CD4-positive, alpha-beta T cell treated with Interleukin-17A for 1 hour (primary cell): ENCODE results near the gene AUP1.
"Not testable (repeated sequence)": the region's sequence is repeated elsewhere in the genome, so short reads cannot be mapped to it uniquely, and the experiment has no call there.

Experiments
- DNase-seq: peaks from one replicate; pipeline ENCODE4 v3.0.0-alpha.2; 2020

AUP1 gene

DNA sequence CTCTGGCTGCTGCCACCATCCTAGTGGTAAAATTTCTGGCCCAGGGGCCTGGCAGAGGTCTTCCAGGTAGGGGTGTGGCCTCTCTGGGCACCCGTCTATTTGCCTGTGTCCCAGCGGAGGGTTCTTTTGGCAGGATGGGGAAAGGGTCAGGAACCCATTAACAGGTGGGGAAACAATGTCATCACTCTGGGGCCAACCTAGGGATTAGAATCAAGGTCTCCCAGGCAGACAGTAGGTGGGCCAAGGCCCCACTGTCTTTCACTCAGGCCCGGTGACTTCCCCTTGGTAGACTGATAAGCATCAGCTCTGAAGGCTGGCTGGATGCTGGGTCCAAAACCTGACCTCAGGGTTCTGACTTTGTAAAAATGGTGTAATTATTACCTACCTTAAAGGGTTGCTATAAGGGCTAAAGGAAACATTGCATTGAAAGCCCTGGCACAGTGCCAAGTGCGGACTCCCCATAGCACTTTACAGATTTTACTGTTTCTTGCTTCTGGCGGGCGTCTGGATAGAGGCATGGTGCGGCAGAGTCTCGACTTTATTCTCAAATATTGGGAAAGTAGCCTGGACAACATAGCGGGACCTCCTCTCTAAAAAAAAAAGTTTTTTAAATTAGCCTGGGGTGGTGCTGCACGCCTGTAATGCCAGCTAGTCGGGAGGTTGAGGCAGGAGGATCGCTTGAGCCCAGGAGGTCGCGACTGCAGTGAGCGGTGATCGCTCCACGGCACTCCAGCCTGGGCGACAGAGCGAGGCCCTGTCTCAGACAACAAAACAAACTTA is 32.3 kb downstream of the AUP1 start:
- DNase-seq: no peak

- DNase-seq: no peak
Measured at GRCh38 chr2:74495440-74495839, 34.1 kb downstream of the AUP1 start.

GRCh38 chr2:74493546-74493945 is 36.0 kb downstream of the AUP1 start:
- no peak for DNase-seq

- DNase-seq: no peak
Measured at GRCh38 chr2:74491648-74492544, 37.6 kb downstream of the AUP1 start.

DNA sequence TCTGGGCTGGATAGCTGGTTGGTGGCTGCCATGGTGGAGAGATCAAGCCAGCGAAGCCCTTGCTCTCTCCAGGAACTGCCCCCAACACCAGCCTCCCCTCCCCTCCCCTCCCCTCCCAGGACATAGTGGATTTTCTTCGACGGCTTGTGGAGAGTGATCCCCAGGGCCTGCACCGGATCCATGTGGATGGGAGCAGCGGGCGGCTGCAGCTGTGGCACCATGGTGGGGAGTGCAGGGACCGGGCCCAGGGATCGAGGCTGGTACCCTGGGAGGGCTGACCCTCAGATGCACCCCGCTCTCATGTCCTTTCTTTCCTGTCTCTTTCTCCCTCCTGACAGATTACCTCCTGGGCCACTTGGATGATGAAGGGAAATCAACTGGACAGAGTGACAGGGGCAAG is 39.6 kb downstream of the AUP1 start:
- DNase-seq: no peak

- no peak for DNase-seq
Measured at GRCh38 chr2:74488643-74489481, 40.6 kb downstream of the AUP1 start.

DNA sequence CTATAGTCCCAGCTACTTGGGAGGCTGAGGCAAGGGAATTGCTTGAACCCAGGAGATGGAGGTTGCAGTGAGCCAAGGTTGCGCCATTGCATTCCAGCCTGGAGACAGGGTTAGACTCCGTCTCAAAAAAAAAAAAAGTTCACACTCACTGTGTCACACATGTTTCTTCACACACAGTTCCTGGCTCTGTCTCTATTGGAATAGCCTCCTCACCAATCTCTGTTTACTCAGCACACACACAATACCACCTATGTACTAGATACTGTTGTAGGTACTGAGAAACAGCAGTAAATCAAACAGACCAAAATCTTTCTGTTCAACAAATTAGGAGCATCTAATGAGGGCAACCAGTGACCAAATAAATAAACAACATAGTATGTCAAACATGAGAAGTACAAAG is 43.4 kb downstream of the AUP1 start:
- DNase-seq: no peak

DNA sequence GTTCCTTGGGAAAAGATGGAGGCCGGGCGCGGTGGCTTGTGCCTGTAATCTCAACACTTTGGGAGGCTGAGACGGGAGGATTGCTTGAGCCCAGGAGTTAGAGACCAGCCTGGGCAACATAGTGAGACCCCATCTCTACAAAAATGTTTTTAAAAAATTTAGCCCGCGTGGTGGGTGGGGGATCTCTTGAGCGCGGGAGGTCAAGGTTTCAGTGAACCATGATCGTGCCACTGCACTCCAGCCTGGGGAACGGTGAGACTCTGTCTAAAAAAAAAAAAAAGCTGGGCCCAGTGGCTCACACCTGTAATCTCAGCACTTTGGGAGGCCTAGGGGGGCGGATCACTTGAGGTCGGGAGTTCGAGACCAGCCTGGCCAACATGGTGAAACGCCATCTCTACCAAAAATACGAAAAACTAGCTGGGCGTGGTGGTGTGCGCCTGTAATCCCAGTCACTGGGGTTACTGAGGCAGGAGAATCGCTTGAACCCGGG is 45.8 kb downstream of the AUP1 start:
- not testable (repeated sequence) for DNase-seq

- DNase-seq: peak; percentile 96
Measured at GRCh38 chr2:74482801-74483674, 46.5 kb downstream of the AUP1 start, which contains the start of the genes CCDC142 and TTC31. TSS of gene CCDC142 (minus strand) at chr2:74482998. CDS start at chr2:74482837, 161 bp downstream. TSS of gene TTC31 (plus strand) at chr2:74483081. CDS start at chr2:74483096, 15 bp downstream.

GRCh38 chr2:74481961-74482800 is 47.3 kb downstream of the AUP1 start:
- DNase-seq: peak; percentile 70

- no peak for DNase-seq
Measured at GRCh38 chr2:74481431-74481830, 48.1 kb downstream of the AUP1 start.
